ENCODE measurements around the gene STAT1. TPM values are rescaled to one million over a fixed set of nuclear protein-coding genes. Genes with fewer than 3 reads are reported as not detected.
"Not testable (repeated sequence)": the region's sequence is repeated elsewhere in the genome, so short reads cannot be mapped to it uniquely, and the experiment has no call there.

The STAT1 gene
- total and polyA plus RNA-seq, 5 experiments from 2014 or later, result 62.8 to 231 (median 154) TPM

GRCh38 chr2:191003405-191004309, 10.3 kb downstream of the STAT1 start:
- ATAC-seq (no peak), DNase-seq (no peak)
- H3K9me3 Mint-ChIP-seq, result peaks cover 0 to 8% (median 2%) of the 10 kb centered on the region in 9 donors
- H3K4me3 Mint-ChIP-seq, result peak overlapping the region in 1 of 10 donors; percentile 18
- H3K36me3 Mint-ChIP-seq, result peaks cover 44 to 100% (median 90%) of the 10 kb centered on the region in 3 donors
- H3K27ac Mint-ChIP-seq, result peak overlapping the region; percentile 6 to 89 (median 63)
- H3K4me1 Mint-ChIP-seq, result peaks cover 17 to 83% (median 72%) of the 10 kb centered on the region in 4 donors
- H3K27me3 Mint-ChIP-seq, result no peaks in the 10 kb centered on the region
- POLR2A ChIA-PET, result no interaction called here

GRCh38 chr2:191001624-191002023, 12.3 kb downstream of the STAT1 start:
- H3K4me1 Mint-ChIP-seq, result peaks cover 15 to 78% (median 61%) of the 10 kb centered on the region in 4 donors
- ATAC-seq, result no peak
- peaks cover 0 to 8% (median 2%) of the 10 kb centered on the region in 9 donors for H3K9me3 Mint-ChIP-seq
- H3K27ac Mint-ChIP-seq, result peak overlapping the region in 6 of 10 donors; percentile 67 to 82 (median 74)
- H3K36me3 Mint-ChIP-seq, result peaks cover 42 to 98% (median 82%) of the 10 kb centered on the region in 3 donors
- no peak overlapping the region for H3K4me3 Mint-ChIP-seq
- no peaks in the 10 kb centered on the region for H3K27me3 Mint-ChIP-seq
- no peak for DNase-seq
- POLR2A ChIA-PET, result no interaction called here

GRCh38 chr2:191001032-191001431, 12.9 kb downstream of the STAT1 start:
- POLR2A ChIA-PET, result no interaction called here
- no peak for DNase-seq
- H3K27me3 Mint-ChIP-seq, result no peaks in the 10 kb centered on the region
- peaks cover 17 to 78% (median 61%) of the 10 kb centered on the region in 4 donors for H3K4me1 Mint-ChIP-seq
- peak overlapping the region; percentile 19 to 91 (median 70) for H3K27ac Mint-ChIP-seq
- ATAC-seq, result no peak
- no peak overlapping the region for H3K4me3 Mint-ChIP-seq
- H3K9me3 Mint-ChIP-seq, result peaks cover 0 to 8% (median 2%) of the 10 kb centered on the region in 9 donors
- peaks cover 39 to 98% (median 82%) of the 10 kb centered on the region in 3 donors for H3K36me3 Mint-ChIP-seq

- H3K27me3 Mint-ChIP-seq, result no peaks in the 10 kb centered on the region
- peaks cover 0 to 6% (median 2%) of the 10 kb centered on the region in 9 donors for H3K9me3 Mint-ChIP-seq
- H3K4me1 Mint-ChIP-seq, result peaks cover 21 to 78% (median 66%) of the 10 kb centered on the region in 4 donors
- H3K36me3 Mint-ChIP-seq, result peaks cover 40 to 98% (median 82%) of the 10 kb centered on the region in 3 donors
- DNase-seq (no peak), ATAC-seq (no peak)
- H3K27ac Mint-ChIP-seq, result peak overlapping the region in 9 of 10 donors; percentile 23 to 82 (median 53)
- no peak overlapping the region for H3K4me3 Mint-ChIP-seq
- POLR2A ChIA-PET, result no interaction called here
Observed at GRCh38 chr2:190999949-191000665, 13.9 kb downstream of the STAT1 start.

GRCh38 chr2:190999058-190999457, 14.9 kb downstream of the STAT1 start:
- ATAC-seq (no peak), DNase-seq (no peak)
- H3K4me1 Mint-ChIP-seq, result peaks cover 23 to 76% (median 62%) of the 10 kb centered on the region in 4 donors
- H3K27me3 Mint-ChIP-seq, result no peaks in the 10 kb centered on the region
- POLR2A ChIA-PET, result no interaction called here
- no peak overlapping the region for H3K4me3 Mint-ChIP-seq
- peaks cover 32 to 97% (median 78%) of the 10 kb centered on the region in 3 donors for H3K36me3 Mint-ChIP-seq
- H3K27ac Mint-ChIP-seq, result peak overlapping the region in 7 of 10 donors; percentile 16 to 82 (median 57)
- peaks cover 0 to 5% (median 2%) of the 10 kb centered on the region in 9 donors for H3K9me3 Mint-ChIP-seq

- peaks cover 26 to 97% (median 75%) of the 10 kb centered on the region in 3 donors for H3K36me3 Mint-ChIP-seq
- peak overlapping the region in 9 of 10 donors; percentile 62 to 86 (median 81) for H3K27ac Mint-ChIP-seq
- no peak overlapping the region for H3K4me3 Mint-ChIP-seq
- POLR2A ChIA-PET, result interaction anchor here (1.2 to 1.6 kb wide), 2 partner anchors 23 to 27 kb away, joined by 3 to 4 read pairs; no protein-coding TSS in a partner anchor
- no peaks in the 10 kb centered on the region for H3K27me3 Mint-ChIP-seq
- no peaks in the 10 kb centered on the region for H3K9me3 Mint-ChIP-seq
- DNase-seq (no peak), ATAC-seq (no peak)
- H3K4me1 Mint-ChIP-seq, result peaks cover 27 to 77% (median 61%) of the 10 kb centered on the region in 4 donors
Observed at GRCh38 chr2:190997526-190998113, 16.4 kb downstream of the STAT1 start.

GRCh38 chr2:190996947-190997346, 17.0 kb downstream of the STAT1 start:
- Mint-ChIP-seq H3K36me3 (peaks cover 26 to 97% (median 72%) of the 10 kb centered on the region in 3 donors), H3K4me1 (peaks cover 26 to 77% (median 58%) of the 10 kb centered on the region in 4 donors), H3K27ac (peak overlapping the region; percentile 62 to 87 (median 82)), H3K9me3 (no peaks in the 10 kb centered on the region), H3K4me3 (peak overlapping the region in 1 of 10 donors; percentile 7), H3K27me3 (no peaks in the 10 kb centered on the region)
- ATAC-seq, result no peak
- DNase-seq, result no peak
- POLR2A ChIA-PET, result interaction anchor here (1.6 kb wide), 1 partner anchor 24 kb away, joined by 4 read pairs; no protein-coding TSS in a partner anchor

- Mint-ChIP-seq H3K9me3 (no peaks in the 10 kb centered on the region), H3K36me3 (peaks cover 26 to 97% (median 73%) of the 10 kb centered on the region in 3 donors), H3K4me1 (peaks cover 25 to 74% (median 55%) of the 10 kb centered on the region in 4 donors), H3K27me3 (no peaks in the 10 kb centered on the region), H3K27ac (peak overlapping the region; percentile 76 to 91 (median 84)), H3K4me3 (no peak overlapping the region)
- ATAC-seq (peak; percentile 92 to 94), DNase-seq (peak in 8 of 10 donors; percentile 18 to 73 (median 40))
- POLR2A ChIA-PET, result interaction anchor here (1.6 kb wide), 1 partner anchor 24 kb away, joined by 4 read pairs; no protein-coding TSS in a partner anchor
Observed at GRCh38 chr2:190996338-190996946, 17.5 kb downstream of the STAT1 start.

- not testable (repeated sequence) for H3K4me3 Mint-ChIP-seq
- H3K27ac Mint-ChIP-seq, result peak overlapping the region; percentile 27 to 91 (median 82)
Observed at GRCh38 chr2:190995315-190995714, 18.7 kb downstream of the STAT1 start.

GRCh38 chr2:190994148-190994547, 19.8 kb downstream of the STAT1 start:
- Mint-ChIP-seq H3K9me3 (no peaks in the 10 kb centered on the region), H3K27ac (peak overlapping the region in 9 of 10 donors; percentile 57 to 94 (median 69)), H3K27me3 (no peaks in the 10 kb centered on the region), H3K36me3 (peaks cover 23 to 97% (median 65%) of the 10 kb centered on the region in 3 donors), H3K4me1 (peaks cover 23 to 71% (median 41%) of the 10 kb centered on the region in 4 donors), H3K4me3 (peak overlapping the region in 1 of 10 donors; percentile 3)
- DNase-seq (no peak), ATAC-seq (no peak)
- POLR2A ChIA-PET, result interaction anchor here (1.7 kb wide), 1 partner anchor 18 kb away, joined by 5 read pairs; no protein-coding TSS in a partner anchor

More at GRCh38 chr2:190995315-190995714, 18.7 kb downstream of the STAT1 start:
- H3K9me3 Mint-ChIP-seq, ATAC-seq, H3K27me3 Mint-ChIP-seq, DNase-seq, POLR2A ChIA-PET: not testable (repeated sequence)
- peaks cover 23 to 97% (median 71%) of the 10 kb centered on the region in 3 donors for H3K36me3 Mint-ChIP-seq
- peaks cover 23 to 73% (median 50%) of the 10 kb centered on the region in 4 donors for H3K4me1 Mint-ChIP-seq

- POLR2A ChIA-PET, result interaction anchor here (1.7 kb wide), 1 partner anchor 19 kb away, joined by 5 read pairs; no protein-coding TSS in a partner anchor
- Mint-ChIP-seq H3K36me3 (peaks cover 23 to 99% (median 69%) of the 10 kb centered on the region in 3 donors), H3K27ac (peak overlapping the region in 8 of 10 donors; percentile 10 to 78 (median 28)), H3K4me3 (no peak overlapping the region), H3K4me1 (peaks cover 23 to 74% (median 43%) of the 10 kb centered on the region in 4 donors), H3K9me3 (no peaks in the 10 kb centered on the region), H3K27me3 (no peaks in the 10 kb centered on the region)
- DNase-seq (no peak), ATAC-seq (no peak)
Observed at GRCh38 chr2:190993292-190993643, 20.7 kb downstream of the STAT1 start.
